Measurements from ENCODE around the gene PCGF1.

The PCGF1 gene

GRCh38 chr2:74457129-74457548 is 50.4 kb downstream of the PCGF1 start:
- FAIRE-seq (no peak), DNase-seq (ENCODE audit: extremely low spot score, insufficient read length, low read depth) (no peak)
